ENCODE results near the gene CCL4. TPM values are rescaled to one million over a fixed set of nuclear protein-coding genes. Genes with fewer than 3 reads are reported as not detected.

CCL4 gene
- total RNA-seq: not detected in 2 replicates

DNA sequence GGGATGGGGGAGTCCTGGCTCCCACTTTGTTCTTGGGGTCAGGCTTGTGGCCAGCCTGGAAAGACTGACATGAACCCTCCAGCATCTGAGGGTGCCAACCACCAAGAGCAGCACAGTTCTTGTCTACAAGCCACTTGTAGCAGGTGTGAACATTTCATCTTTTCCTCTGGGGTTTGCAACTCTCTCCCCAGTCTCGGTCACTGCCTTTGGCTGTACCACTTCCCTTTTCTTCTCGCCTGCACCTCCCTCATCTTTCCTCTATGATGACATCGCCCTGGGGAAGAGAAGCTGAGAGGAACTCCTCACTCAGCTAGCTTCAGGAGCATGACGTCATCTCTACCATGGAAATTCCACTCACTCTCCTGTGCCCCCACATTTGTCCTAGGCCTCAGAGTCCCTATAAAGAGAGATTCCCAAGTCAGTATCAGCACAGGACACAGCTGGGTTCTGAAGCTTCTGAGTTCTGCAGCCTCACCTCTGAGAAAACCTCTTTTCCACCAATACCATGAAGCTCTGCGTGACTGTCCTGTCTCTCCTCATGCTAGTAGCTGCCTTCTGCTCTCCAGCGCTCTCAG is at the start of gene CCL4:
Gene CCL4 (plus strand): TSS at position 427 of the 575 bp plus-strand sequence. CDS start 79 bp downstream, at position 506.

DNA sequence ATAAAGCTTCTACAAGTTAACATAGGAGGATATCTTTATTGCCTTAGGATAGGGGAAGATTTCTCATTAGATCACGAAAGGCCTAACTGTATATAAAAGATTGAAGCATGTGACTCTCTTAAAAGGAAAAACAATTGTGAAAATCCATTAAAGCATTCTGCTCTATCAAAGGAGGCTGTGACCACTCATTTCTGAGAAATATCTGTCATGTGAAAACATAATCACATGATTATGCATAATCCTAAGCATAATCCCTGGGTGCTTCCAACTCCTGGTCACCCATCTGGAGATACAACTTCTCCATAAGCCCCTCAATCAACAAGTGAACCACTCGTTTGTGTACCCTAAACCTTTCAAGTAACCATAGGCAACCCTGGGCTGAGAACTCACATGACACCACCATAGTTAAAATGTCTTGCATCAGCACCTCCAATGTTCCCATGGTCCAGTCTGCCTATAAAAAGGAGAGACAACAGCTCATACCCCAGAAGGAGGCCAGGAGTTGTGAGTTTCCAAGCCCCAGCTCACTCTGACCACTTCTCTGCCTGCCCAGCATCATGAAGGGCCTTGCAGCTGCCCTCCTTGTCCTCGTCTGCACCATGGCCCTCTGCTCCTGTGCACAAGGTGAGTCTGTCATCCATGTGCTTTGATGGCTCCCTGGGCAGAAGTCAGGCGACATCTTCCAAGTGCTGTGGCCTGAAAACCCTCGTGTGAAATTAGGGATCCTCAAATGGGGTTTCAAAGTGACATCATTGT is 39.7 kb upstream of the CCL4 start, which contains the start of gene CCL18:
Gene CCL18 (plus strand): TSS at position 487 of the 756 bp plus-strand sequence. CDS start 71 bp downstream, at position 558.

DNA sequence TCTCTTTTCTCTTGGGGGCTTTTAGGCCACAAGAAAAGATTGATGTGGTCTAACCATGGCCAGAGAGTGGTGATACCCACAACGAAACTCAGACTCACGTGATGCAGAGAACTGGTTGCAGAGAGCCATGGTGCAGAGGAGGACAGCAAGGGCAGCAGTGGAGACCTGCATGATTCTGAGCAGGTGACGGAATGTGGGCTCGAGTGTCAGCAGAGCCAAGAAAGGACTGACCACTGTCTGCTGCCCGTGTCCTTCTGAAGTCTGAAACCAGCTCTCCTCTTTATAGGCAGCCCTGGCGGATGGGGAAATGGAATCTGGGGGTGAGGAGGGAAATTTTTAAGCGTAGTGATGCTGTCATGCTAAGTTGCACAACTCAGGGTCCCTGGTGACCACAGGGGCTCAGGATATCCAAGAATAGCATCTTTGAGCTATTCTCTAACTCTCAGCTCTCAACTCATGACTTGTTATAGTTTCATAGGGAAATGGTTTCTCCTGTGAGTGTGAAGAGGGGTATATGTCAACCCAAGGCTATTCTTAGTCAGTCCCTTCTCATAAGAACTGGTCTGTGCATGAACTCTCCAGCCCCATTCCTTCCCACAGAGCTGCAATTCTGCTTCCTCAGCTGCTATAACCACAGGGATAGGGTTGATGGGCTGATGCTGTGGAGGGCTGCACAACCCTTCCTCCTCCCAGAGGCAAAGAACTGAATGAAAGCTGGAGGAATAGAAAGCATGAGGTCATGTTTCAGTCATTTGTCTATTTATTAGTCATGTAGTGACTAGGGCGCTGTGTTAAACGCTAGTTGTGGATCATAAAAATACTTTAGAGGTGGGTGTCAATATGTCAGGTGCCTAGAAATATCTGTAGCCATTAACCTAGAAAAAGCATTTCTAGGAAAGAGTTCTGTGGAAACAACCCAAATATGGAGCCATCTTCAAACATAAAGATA is 13.5 kb upstream of the CCL4 start, which contains the start of gene CCL3:
Gene CCL3 (minus strand): TSS at position 256 of the 949 bp plus-strand sequence. CDS start 85 bp downstream, at position 171.

Other genes starting within 250 kb of the CCL4 start
- not detected in 2 replicates for gene HEATR9, start 234.9 kb upstream of the CCL4 start, total RNA-seq
- gene CCL5, start 223.5 kb upstream of the CCL4 start, total RNA-seq: 0.24 TPM in 1 of 2 replicates, not detected in the other
- gene RDM1, start 173.1 kb upstream of the CCL4 start, total RNA-seq: 1.4 TPM in 1 of 2 replicates, not detected in the other
- not detected in 2 replicates for gene LYZL6, start 160.1 kb upstream of the CCL4 start, total RNA-seq
- gene CCL16, start 122.3 kb upstream of the CCL4 start, total RNA-seq: not detected in 2 replicates
- not detected in 2 replicates for gene CCL14, start 117.1 kb upstream of the CCL4 start, total RNA-seq
- not detected in 2 replicates for gene CCL15, start 102.3 kb upstream of the CCL4 start, total RNA-seq
- not detected in 2 replicates for gene CCL23, start 85.9 kb upstream of the CCL4 start, total RNA-seq
- not detected in 2 replicates for gene CCL18, start 39.6 kb upstream of the CCL4 start, total RNA-seq
- not detected in 2 replicates for gene CCL3, start 13.7 kb upstream of the CCL4 start, total RNA-seq
- gene TBC1D3B, start 72.8 kb downstream of the CCL4 start, total RNA-seq: 0.48 and 0.64 TPM in 2 replicates
- gene CCL3L1, start 92.9 kb downstream of the CCL4 start, total RNA-seq: not detected in 2 replicates
- gene CCL4L2, start 107.2 kb downstream of the CCL4 start, total RNA-seq: 0.48 TPM in 1 of 2 replicates, not detected in the other
- not detected in 2 replicates for gene TBC1D3I, start 160.7 kb downstream of the CCL4 start, total RNA-seq
- not detected in 2 replicates for gene TBC1D3G, start 220.1 kb downstream of the CCL4 start, total RNA-seq